SH-SY5Y (cell line): ENCODE data around the gene SMIM24.

ENCODE experiments used
- GATA2 ChIP-seq: IDR thresholded peaks from 2 replicates; pipeline ENCODE4 v1.6.1; 2011; ENCODE audit warnings: mild to moderate bottlenecking, low read depth, low read length
- GATA3 ChIP-seq: IDR thresholded peaks from 2 replicates; pipeline ENCODE4 v1.6.1; 2011; ENCODE audit warnings: low read depth, mild to moderate bottlenecking, low read length, moderate library complexity

Gene SMIM24

DNA sequence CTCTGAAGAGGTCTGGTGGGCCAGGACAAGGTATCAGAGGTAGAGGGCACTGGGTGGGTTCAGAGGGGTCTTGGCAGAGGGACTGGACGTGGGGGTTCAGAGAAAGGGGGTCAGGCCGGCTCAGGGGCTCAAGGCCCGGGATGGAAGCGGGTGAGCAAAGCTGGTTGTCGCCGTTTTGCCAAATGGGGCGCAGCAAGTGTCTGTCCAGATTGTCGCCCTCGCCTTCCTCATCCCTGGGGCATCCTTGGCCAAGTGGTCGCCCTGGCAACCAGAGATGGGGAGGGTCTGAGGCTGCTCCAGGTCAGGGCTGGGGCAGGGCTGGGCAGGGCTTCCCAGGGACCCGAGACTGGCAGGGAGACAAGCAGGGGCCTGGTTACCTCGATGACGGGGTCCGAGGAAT lies 13.3 kb upstream of the SMIM24 start:
- no peak for TF ChIP-seq GATA2
- no peak for TF ChIP-seq GATA3

DNA sequence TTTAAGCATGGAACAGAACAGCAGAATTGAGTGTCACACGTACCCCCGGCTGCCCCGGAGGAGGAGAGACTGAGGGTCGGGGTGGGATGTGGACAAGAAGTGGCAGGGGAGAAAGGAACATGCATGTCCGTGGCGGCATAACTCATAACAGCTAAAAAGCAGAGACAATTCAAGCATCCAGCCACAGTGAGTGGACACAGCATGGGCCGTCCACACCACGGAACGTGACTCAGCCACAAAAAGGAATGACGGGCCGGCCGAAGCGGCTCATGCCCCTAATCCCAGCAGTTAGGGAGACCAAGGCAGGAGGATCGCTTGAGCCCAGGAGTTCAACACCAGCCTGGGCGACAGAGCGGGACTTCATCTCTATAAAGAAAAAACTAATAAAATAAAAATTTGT lies 12.6 kb upstream of the SMIM24 start:
- no peak for TF ChIP-seq GATA3
- no peak for TF ChIP-seq GATA2

DNA sequence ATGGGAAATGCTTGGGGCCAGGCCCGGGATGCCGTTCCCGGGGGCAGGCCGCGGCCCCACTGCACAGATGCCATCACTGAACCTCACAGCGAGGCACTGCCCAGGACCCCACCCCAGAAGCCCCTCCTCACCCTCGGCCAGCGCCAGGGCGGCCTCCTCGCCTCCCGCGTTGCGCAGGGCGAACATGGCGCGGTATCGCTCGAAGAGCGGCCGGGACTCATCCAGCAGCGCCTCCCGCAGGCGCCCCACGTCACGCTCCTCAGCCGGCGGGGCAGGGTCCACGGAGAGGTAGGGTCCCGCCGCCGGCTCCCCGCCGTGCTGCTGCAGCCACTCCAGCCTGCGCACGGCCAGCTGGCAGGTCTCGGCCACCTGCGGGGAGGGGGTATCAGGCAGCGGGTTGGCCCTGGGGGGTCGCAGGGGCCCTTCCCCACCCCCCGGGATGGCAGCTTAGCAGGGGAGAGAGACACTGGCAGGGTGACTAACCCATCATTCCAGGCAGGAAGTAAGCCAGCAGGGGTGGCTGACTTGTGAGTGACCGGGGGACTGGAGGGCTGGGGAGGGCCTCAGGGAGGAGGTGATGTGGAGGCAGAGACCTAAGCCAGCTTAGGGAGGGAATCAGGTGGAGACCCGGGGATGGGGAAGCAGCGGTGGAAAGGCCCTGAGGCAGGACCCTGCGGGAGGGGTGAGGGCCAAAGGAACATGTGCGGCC lies 12.0 kb upstream of the SMIM24 start:
- no peak for TF ChIP-seq GATA3
- no peak for TF ChIP-seq GATA2

DNA sequence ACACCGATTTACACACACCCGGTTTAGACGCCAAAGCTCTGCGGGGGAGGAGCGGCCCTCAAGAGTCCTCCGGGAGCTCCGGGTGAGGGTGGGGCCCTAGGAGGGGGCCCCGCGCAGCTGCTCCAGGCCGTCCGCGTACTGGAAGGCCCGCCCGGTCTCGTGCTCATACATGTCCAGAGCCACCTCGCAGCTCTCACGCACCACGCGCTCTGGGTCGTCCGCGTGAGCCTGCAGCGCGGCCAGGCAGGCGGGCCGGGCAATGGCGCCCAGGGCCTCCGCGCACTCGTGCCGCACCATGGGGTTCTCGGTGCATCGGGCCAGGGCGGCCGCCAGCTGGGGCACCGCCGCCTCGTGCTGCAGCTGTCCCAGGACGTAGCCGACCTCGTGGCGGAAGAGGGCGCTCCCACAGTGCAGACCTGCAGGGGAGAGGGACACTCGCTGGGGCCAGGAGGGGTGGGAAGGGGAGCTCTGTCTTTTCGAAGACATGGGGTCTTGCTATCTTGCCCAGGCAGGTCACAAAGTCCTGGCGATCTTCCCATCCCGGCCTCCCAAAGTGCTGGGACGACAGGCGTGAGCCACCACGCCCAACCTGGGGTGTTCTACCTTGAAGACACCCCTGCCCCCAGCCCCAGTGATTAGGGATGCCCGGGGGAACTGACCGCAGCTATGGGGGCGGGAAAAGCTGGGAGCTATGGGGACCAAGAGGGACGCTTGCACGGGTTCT lies 11.2 kb upstream of the SMIM24 start:
- TF ChIP-seq GATA3 (no peak), GATA2 (no peak)

DNA sequence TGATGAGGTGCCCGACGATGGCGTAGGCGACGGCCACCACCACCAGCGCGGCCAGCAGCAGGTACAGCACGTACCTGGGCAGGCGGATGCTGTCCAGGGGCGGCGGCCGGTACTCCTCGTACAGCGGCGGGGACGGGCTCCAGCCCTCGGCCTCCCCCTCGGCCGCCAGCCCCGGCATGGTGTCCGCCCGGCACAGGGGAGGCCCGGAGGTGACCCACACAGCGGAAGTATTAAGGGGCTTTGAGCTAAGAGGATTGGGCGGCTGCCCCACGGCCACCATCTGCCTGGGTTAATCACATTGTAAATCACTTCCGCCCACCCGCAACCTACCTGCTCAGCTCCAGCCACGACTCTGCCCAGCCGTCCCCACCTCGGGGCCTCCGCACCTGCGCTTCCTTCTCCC lies 2.9 kb upstream of the SMIM24 start, which contains the start of gene SMIM44:
Gene SMIM44 (minus strand): TSS at position 216 of the 403 bp plus-strand sequence. CDS start 38 bp downstream, at position 178.
- TF ChIP-seq GATA3 (no peak), GATA2 (no peak)

DNA sequence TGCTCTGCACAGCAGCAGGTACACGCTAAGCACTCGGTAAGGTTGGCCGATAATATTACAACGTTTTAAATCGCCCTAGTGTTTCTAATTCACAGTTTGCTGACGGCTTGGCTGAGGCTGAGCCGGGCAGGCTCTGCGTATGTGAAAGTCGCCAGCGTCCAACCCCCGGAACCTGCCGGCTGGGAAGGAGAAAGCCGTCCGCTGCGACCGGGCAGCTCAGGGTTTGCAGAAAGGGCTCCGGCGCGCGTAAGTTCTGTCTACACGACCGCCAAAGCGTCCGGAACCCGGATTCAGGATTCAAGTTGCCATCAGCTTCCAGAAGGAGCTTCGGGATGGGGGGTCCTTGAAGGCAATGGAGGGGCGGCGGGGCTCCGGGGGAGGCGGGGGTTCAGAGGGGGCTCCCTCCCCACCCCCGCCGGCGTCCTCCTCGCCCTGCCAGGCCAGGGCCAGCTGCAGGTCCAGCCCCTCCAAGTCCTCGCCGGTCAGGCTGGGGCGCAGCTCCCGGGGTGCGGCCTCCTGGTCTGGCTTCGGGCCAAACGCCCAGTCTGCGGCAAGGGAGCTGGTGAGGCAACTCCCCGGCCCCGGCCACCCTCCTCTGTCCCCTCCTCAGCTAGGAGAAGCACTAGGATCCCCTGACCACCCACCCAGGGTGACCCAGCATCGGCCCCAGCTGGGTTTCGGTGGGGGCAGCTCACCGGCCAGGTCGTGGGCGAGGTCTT lies 2.3 kb upstream of the SMIM24 start:
- TF ChIP-seq GATA2 (no peak), GATA3 (no peak)

DNA sequence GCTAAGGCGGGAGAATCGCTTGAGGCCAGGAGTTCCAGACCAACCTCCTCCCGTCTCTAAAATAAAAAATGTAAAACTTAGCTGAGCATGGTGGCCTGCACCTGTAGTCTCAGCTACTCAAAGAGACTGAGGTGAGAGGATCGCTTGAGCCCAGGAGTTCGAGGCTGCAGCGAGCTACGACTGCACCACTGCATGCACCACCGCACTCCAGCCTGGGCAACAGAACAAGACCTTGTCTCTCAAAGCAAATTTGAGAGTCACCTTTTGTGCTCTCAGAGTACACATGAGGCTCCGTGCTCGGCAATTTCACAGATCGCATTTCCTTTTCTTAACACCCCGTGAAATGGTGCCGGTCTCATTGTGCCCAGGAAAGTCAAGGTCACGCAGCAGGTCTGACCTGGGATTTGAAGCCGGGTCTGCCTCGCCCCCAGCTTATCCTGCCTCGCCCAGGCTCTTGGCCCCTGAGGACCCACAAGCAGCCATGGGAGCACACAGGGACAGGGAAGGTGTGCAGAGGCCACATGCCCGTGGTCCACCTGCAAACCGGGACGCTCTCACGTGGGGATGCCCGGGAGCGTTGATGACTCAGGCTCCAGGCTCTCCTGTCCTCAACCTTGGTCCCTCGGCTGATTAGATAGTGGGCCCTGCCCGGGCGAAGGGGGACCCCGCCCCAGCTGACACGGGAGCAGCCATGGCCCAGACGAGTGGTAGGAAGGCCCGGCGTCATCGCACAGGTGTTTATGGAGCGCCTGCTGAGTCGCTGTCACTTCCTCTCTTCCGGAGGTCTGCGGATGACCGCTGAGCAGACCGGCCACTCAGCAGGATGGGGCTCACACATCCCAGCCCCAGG lies 1.1 kb upstream of the SMIM24 start:
- TF ChIP-seq GATA3 (no peak), GATA2 (no peak)

DNA sequence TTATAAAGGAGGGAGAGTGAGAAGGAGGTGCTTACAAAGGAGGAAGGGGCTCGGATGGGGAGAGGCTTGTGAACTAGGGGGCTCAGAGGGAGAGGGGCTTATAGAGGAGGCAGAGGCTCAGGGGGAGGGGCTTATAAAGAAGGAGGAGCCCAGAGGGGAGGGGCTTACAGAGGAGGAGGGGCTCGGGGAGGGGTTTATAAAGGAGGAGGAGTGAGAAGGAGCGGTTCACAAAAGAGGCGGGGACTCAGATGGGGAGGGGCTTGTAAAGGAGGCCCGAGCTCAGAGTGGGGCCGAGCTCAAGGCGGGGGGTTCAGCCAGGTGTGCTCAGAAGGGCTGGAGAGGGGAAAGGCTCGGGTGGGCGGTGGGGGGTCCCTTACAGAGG lies 500 bp downstream of the SMIM24 start:
- no peak for TF ChIP-seq GATA2
- no peak for TF ChIP-seq GATA3

DNA sequence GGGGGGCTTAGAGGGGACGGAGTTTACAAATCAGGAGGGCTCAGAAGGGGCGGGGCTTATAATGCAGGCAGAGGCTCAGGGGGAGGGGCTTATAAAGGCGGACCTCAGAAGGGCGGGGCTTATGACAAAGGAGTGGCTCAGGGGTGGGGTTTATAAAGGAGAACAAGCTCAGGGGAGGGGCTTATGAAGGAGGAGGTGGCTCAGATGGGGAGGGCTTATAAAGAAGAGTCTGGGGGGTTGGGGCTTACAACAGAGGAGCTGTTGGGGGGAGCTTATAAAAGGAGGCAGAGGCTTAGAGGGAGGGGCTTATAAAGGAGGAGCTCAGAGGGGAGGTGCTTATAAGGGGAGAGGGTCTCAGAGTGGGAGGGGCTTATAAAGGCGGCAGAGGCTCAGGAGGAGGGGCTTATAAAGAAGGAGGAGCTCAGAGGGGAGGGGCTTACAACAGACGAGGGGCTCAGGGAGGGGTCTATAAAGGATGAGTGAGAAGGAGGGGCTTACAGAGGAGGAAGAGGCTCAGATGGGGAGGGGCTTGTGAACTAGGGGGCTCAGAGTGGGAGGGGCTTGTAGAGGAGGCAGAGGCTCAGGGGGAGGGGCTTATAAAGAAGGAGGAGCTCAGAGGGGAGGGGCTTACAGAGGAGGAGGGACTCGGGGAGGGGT lies 1.0 kb downstream of the SMIM24 start:
- no peak for TF ChIP-seq GATA2
- no peak for TF ChIP-seq GATA3

DNA sequence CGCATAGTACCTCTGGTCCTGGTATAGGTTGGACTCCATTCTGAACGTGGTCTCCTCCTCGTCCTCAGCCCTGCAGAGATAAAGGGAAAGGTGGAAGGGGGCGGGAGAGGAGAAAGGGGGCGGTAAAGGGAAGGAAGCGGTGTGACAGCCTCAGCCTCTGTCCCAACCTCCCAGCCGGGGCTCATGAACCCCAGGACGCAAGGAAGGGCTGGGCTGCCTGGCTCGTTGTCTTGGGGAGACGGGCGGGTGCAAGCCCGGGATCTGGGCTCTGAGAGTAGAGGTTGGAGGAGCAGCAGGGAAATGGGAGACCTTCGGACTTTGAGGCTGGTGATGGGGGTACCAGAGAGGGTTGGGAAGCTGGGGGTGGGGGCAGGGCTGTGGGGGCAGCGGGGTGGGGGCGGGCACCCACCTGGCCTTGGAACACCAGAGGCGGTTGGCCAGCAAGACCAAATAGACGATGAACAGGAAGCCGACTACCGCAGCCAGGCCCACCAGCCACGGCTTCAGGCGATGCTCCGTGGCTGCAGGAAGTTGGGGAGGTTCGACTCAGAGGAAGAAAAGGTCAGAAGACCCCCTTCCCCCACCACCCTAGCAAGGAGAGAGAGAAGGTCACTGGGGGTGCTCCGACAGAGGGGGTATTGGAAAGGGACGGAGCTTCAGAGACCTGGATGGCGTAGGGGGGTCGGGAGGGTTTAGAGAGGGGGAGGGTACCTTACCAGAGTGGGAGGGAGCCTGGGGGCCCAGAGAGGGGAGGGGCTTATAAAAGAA lies 1.7 kb downstream of the SMIM24 start:
- no peak for TF ChIP-seq GATA3
- no peak for TF ChIP-seq GATA2

DNA sequence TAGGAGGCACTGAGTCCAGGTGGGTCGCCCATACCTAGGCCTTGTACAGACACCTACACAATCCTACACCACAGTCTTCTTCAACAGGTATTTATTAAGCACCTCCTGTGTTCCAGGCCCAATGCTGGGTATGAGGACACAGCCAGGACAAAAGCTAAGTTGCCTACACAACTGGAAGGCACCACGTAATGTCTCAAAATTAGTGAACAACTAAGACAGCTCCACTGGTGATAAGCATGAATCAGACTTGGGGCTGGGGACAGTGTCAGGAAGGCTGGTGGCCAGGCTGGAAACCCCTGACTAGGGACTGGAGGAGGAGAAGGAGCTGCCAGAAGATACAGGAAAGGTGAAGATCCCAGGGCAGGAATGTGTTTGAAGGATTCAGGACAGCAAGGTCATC lies 2.4 kb downstream of the SMIM24 start:
- TF ChIP-seq GATA3 (no peak), GATA2 (no peak)

DNA sequence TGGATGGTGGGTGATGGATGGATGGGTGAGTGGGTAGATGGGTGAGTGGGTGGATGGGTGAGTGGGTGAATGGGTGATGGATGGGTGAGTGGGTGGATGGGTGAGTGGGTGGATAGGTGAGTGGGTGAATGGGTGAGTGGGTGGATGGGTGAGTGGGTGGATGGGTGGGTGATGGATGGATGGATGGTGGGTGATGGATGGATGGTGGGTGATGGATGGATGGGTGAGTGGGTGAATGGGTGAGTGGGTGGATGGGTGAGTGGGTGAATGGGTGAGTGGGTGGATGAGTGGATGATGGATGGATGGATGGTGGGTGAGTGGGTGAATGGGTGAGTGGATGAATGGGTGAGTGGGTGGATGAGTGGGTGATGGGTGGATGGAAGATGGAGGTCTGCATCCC lies 2.8 kb downstream of the SMIM24 start:
- no peak for TF ChIP-seq GATA3
- no peak for TF ChIP-seq GATA2

DNA sequence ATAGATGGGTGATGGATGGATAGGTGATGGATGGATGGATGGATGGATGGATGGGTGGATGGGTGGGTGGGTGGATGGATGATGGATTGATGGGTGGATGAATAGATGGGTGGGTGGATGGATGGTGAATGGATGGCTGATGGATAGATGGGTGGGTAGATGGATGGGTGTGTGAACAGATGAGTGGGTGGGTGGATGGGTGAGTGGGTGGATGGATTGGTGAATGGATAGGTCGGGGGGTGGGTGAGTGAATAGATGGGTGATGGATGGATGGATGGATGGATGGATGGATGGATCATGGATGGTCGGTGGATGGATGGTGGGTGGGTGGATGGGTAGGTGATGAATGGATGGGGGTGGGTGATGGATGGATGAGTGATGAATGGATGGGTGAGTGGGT lies 3.5 kb downstream of the SMIM24 start:
- TF ChIP-seq GATA3 = no peak
- no peak for TF ChIP-seq GATA2

DNA sequence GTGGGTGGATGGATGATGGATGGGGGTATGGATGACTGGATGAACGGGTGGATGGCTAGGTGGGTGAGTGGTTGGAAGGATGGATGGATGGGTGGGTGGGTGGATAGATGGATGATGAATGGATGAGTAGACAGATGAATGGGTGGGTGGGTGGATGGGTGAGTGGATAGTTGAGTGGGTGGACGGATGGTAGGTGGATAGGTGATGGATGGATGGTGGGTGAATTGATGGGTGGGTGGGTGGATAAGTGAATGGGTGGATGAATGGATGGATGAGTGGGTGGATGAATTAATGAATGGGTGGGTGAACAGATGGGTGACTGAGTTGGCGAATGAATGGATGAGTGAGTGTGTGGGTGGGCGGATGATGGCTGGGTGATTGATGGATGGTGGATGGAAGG lies 4.9 kb downstream of the SMIM24 start:
- TF ChIP-seq GATA2 = no peak
- no peak for TF ChIP-seq GATA3
